OCI-LY7 (cell line): ENCODE data around the gene MTCL1.

ENCODE experiments used
- CTCF ChIP-seq: fragments of 200-600 bp; sonication (generic); conservative IDR thresholded peaks from 2 replicates; pipeline ENCODE4 v1.5.1; 2014; ENCODE audit warnings: mild to moderate bottlenecking, antibody characterized with exemption, low read length, moderate library complexity, mixed read lengths
- EZH2phosphoT487 ChIP-seq: fragments of 200-600 bp; sonication (generic); IDR thresholded peaks from 2 replicates; pipeline ENCODE4 v1.6.1; 2018; ENCODE audit warnings: low read depth, borderline replicate concordance, mild to moderate bottlenecking, mixed run types, antibody characterized with exemption, low read length, moderate library complexity, mixed read lengths

DNA sequence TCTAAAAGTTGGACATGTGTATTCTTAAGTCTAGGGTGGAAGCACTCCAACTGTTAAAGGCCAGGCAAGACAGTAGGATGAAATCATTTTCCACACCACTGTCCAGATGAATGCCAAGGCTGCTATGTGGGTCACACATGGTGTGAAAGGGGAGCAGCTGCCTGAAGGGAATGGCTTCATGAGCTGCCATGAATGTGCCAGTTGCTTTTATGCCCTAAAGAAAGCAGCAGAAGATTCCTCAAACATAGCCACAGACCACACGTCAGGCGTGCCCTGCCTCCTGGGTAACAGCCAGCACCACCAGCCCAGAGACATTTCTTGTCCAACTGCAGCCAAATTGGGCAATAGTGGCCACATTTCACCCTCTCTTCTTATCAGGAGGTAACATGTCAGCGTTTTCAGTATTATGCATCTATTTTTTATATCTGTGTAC is 130.2 kb downstream of the MTCL1 start:
- TF ChIP-seq CTCF (no peak), EZH2phosphoT487 (no peak)
